Liver (tissue), 9 donors: Measurements from ENCODE around the gene GSTA2. TPM values are rescaled to one million over a fixed set of nuclear protein-coding genes. Genes with fewer than 3 reads are reported as not detected.

Experiments
- DNase-seq: peaks from one replicate; pipeline ENCODE4 v3.0.0-alpha.2; 2017; ENCODE audit warnings: low spot score
- H3K27ac ChIP-seq, 2 donors: one replicate each; pipeline ENCODE4 v1.7.0; 2013; ENCODE audit warnings: inconsistent platforms in 2 of 2, low read length in 2 of 2, control low read depth in 1 of 2, low read depth in 1 of 2, mild to moderate bottlenecking in 1 of 2
- H3K27me3 ChIP-seq, 4 donors: one replicate each; pipeline versions ENCODE4 v1.6.1 to v1.7.0; 2013; ENCODE audit warnings: low read length in 3 of 4, inconsistent platforms in 1 of 4, mild to moderate bottlenecking in 1 of 4, moderate library complexity in 1 of 4; ENCODE audit not compliant: control insufficient read depth in 4 of 4, insufficient read depth in 4 of 4
- H3K36me3 ChIP-seq, 4 donors: one replicate each; pipeline versions ENCODE4 v1.6.1 to v1.7.0; 2013; ENCODE audit warnings: low read length in 3 of 4, mild to moderate bottlenecking in 3 of 4, low read depth in 1 of 4, moderate library complexity in 1 of 4; ENCODE audit not compliant: control insufficient read depth in 4 of 4, insufficient read depth in 3 of 4
- H3K4me1 ChIP-seq, 4 donors: one replicate each; pipeline versions ENCODE4 v1.6.1 to v1.7.0; 2013; ENCODE audit warnings: low read length in 3 of 4, mild to moderate bottlenecking in 3 of 4, moderate library complexity in 1 of 4; ENCODE audit not compliant: control insufficient read depth in 4 of 4, insufficient read depth in 4 of 4
- H3K4me3 ChIP-seq, 3 donors: one replicate each; pipeline versions ENCODE4 v1.6.1 to v1.7.0; 2013; ENCODE audit warnings: low read length in 3 of 3, control low read depth in 1 of 3, low read depth in 1 of 3, mild to moderate bottlenecking in 1 of 3
- H3K9ac ChIP-seq, 2 donors: one replicate each; pipeline ENCODE4 v1.7.0; 2013; ENCODE audit warnings: low read length in 2 of 2, mild to moderate bottlenecking in 2 of 2, moderate library complexity in 2 of 2, control low read depth in 1 of 2, low read depth in 1 of 2
- H3K9me3 ChIP-seq, 4 donors: one replicate each; pipeline versions ENCODE4 v1.6.1 to v1.7.0; 2013; ENCODE audit warnings: low read length in 3 of 4; ENCODE audit not compliant: control insufficient read depth in 4 of 4
- FOXA1 ChIP-seq: IDR thresholded peaks from 2 replicates; pipeline ENCODE4 v1.6.1; 2016; ENCODE audit warnings: antibody characterized with exemption
- FOXA2 ChIP-seq: IDR thresholded peaks from 2 replicates; pipeline ENCODE4 v1.6.1; 2016; ENCODE audit warnings: antibody characterized with exemption
- GABPA ChIP-seq, 2 donors: IDR thresholded peaks in 1 of 2; conservative IDR thresholded peaks in 1 of 2; 2 replicates each; pipeline ENCODE4 v1.6.1; 2016; ENCODE audit warnings: antibody characterized with exemption in 2 of 2, mild to moderate bottlenecking in 1 of 2, moderate library complexity in 1 of 2
- HNF4A ChIP-seq, 2 donors: conservative IDR thresholded peaks; 2 replicates each; pipeline ENCODE4 v1.6.1; 2016; ENCODE audit warnings: antibody characterized with exemption in 2 of 2, mild to moderate bottlenecking in 2 of 2
- HNF4G ChIP-seq: IDR thresholded peaks from 2 replicates; pipeline ENCODE4 v1.6.1; 2016; ENCODE audit warnings: antibody characterized with exemption
- JUND ChIP-seq, 2 donors: IDR thresholded peaks; 2 replicates each; pipeline ENCODE4 v1.6.1; 2016; ENCODE audit warnings: antibody characterized with exemption in 2 of 2
- RAD21 ChIP-seq, 2 donors: IDR thresholded peaks; 2 replicates each; pipeline ENCODE4 v1.6.1; 2016; ENCODE audit warnings: antibody characterized with exemption in 2 of 2, mild to moderate bottlenecking in 2 of 2
- RXRA ChIP-seq, 2 donors: IDR thresholded peaks; 2 replicates each; pipeline ENCODE4 v1.6.1; 2017 to 2018; ENCODE audit warnings: antibody characterized with exemption in 2 of 2, mild to moderate bottlenecking in 1 of 2
- SP1 ChIP-seq: IDR thresholded peaks from 2 replicates; pipeline ENCODE4 v1.6.1; 2018; ENCODE audit warnings: antibody characterized with exemption, mild to moderate bottlenecking
- TAF1 ChIP-seq: conservative IDR thresholded peaks from 2 replicates; pipeline ENCODE4 v1.6.1; 2016; ENCODE audit warnings: antibody characterized with exemption, mild to moderate bottlenecking
- YY1 ChIP-seq: IDR thresholded peaks from 2 replicates; pipeline ENCODE4 v1.6.1; 2016; ENCODE audit warnings: antibody characterized with exemption, mild to moderate bottlenecking
- WGBS: extraction: QIAGEN DNeasy Blood & Tissue Kit; methylation state at CpG from one replicate; pipeline ENCODE4 v1.1.7; 2013; 5-methylcytosine and 5-hydroxymethylcytosine counted together
- polyA plus RNA-seq, 2 donors: library from polyadenylated mRNA; stranded (reverse) in 1 of 2; unstranded in 1 of 2; fragments of 200-250 nt in 1 of 2; fragments of >200 nt in 1 of 2; fragmentation: Nextera tagmentation in 1 of 2; extraction: Ambion mirVana in 1 of 2; gene quantifications; one replicate each; pipeline versions ENCODE4 v1.2.1 to v1.2.3, GENCODE V29; 2013 to 2015
- total RNA-seq, 2 donors: library from RNA; depleted of rRNA; stranded (reverse); fragments of >200 nt; gene quantifications; one replicate each; pipeline ENCODE4 v1.2.3, GENCODE V29; 2014
- TF ChIP-seq, protein P1 (sequence below): IDR thresholded peaks from 2 replicates; pipeline ENCODE4 v1.6.1; 2016; ENCODE audit warnings: antibody characterized with exemption, mild to moderate bottlenecking
- TF ChIP-seq, protein P2 (sequence below): IDR thresholded peaks from 2 replicates; pipeline ENCODE4 v1.6.1; 2016; ENCODE audit warnings: antibody characterized with exemption
- TF ChIP-seq, protein P3 (sequence below): IDR thresholded peaks from 2 replicates; pipeline ENCODE4 v1.6.1; 2016; ENCODE audit warnings: antibody characterized with exemption
- TF ChIP-seq, protein P4 (sequence below): fragments of 150-350 bp; IDR thresholded peaks from 2 replicates; pipeline ENCODE4 v1.5.1; 2017; ENCODE audit warnings: improper control_type of control experiment, low read depth, low read length; ENCODE audit not compliant: missing input control
- TF ChIP-seq, protein P5 (sequence below): IDR thresholded peaks from 2 replicates; pipeline ENCODE4 v1.6.1; 2016; ENCODE audit warnings: antibody characterized with exemption
- donor health status: healthy.
- donor health status: healthy.
- donor health status: healthy.
- donor health status: healthy.
- donor health status: healthy.

GSTA2 gene
- total and polyA plus RNA-seq, 4 donors: 1.4 to 110 (median 2.1) TPM

DNA sequence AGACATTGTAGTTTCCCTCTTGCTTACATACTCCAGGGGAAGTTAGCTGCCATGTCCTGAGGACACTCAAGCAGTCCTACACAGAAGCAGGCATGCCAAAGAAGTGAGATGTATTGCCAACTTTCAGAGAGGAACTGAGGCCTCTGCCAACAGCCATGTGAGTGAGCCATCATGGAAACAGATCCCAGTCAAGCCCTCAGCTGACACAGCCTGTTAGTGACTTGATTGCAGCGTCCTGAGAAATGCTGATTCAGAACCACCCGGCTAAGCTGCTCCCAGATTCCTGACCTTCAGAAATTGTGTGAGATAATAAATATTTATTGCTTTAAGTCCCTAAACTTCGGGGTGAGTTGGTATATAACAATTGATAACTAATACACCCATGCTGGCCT lies 38.1 kb downstream of the GSTA2 start:
- Histone ChIP-seq H3K27me3 (no peaks in the 10 kb centered on the region), H3K4me3 (no peak overlapping the region), H3K36me3 (no peaks in the 10 kb centered on the region), H3K9me3 (no peaks in the 10 kb centered on the region), H3K4me1 (peaks cover 23 to 61% (median 52%) of the 10 kb centered on the region in 4 donors), H3K9ac (no peak overlapping the region), H3K27ac (peak overlapping the region; percentile 71 to 79)
- TF ChIP-seq, protein P1, sequence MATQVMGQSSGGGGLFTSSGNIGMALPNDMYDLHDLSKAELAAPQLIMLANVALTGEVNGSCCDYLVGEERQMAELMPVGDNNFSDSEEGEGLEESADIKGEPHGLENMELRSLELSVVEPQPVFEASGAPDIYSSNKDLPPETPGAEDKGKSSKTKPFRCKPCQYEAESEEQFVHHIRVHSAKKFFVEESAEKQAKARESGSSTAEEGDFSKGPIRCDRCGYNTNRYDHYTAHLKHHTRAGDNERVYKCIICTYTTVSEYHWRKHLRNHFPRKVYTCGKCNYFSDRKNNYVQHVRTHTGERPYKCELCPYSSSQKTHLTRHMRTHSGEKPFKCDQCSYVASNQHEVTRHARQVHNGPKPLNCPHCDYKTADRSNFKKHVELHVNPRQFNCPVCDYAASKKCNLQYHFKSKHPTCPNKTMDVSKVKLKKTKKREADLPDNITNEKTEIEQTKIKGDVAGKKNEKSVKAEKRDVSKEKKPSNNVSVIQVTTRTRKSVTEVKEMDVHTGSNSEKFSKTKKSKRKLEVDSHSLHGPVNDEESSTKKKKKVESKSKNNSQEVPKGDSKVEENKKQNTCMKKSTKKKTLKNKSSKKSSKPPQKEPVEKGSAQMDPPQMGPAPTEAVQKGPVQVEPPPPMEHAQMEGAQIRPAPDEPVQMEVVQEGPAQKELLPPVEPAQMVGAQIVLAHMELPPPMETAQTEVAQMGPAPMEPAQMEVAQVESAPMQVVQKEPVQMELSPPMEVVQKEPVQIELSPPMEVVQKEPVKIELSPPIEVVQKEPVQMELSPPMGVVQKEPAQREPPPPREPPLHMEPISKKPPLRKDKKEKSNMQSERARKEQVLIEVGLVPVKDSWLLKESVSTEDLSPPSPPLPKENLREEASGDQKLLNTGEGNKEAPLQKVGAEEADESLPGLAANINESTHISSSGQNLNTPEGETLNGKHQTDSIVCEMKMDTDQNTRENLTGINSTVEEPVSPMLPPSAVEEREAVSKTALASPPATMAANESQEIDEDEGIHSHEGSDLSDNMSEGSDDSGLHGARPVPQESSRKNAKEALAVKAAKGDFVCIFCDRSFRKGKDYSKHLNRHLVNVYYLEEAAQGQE: no peak
- TF ChIP-seq, protein P2, sequence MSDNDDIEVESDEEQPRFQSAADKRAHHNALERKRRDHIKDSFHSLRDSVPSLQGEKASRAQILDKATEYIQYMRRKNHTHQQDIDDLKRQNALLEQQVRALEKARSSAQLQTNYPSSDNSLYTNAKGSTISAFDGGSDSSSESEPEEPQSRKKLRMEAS: no peak
- TF ChIP-seq YY1: no peak
- TF ChIP-seq HNF4A (conservative IDR thresholded peaks at IDR 0.05): no peak
- TF ChIP-seq, protein P3, sequence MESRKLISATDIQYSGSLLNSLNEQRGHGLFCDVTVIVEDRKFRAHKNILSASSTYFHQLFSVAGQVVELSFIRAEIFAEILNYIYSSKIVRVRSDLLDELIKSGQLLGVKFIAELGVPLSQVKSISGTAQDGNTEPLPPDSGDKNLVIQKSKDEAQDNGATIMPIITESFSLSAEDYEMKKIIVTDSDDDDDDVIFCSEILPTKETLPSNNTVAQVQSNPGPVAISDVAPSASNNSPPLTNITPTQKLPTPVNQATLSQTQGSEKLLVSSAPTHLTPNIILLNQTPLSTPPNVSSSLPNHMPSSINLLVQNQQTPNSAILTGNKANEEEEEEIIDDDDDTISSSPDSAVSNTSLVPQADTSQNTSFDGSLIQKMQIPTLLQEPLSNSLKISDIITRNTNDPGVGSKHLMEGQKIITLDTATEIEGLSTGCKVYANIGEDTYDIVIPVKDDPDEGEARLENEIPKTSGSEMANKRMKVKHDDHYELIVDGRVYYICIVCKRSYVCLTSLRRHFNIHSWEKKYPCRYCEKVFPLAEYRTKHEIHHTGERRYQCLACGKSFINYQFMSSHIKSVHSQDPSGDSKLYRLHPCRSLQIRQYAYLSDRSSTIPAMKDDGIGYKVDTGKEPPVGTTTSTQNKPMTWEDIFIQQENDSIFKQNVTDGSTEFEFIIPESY: no peak
- TF ChIP-seq, protein P4, sequence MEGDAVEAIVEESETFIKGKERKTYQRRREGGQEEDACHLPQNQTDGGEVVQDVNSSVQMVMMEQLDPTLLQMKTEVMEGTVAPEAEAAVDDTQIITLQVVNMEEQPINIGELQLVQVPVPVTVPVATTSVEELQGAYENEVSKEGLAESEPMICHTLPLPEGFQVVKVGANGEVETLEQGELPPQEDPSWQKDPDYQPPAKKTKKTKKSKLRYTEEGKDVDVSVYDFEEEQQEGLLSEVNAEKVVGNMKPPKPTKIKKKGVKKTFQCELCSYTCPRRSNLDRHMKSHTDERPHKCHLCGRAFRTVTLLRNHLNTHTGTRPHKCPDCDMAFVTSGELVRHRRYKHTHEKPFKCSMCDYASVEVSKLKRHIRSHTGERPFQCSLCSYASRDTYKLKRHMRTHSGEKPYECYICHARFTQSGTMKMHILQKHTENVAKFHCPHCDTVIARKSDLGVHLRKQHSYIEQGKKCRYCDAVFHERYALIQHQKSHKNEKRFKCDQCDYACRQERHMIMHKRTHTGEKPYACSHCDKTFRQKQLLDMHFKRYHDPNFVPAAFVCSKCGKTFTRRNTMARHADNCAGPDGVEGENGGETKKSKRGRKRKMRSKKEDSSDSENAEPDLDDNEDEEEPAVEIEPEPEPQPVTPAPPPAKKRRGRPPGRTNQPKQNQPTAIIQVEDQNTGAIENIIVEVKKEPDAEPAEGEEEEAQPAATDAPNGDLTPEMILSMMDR: no peak
- TF ChIP-seq, protein P5, sequence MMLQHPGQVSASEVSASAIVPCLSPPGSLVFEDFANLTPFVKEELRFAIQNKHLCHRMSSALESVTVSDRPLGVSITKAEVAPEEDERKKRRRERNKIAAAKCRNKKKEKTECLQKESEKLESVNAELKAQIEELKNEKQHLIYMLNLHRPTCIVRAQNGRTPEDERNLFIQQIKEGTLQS: no peak
- TF ChIP-seq FOXA2: no peak
- no peak for TF ChIP-seq SP1
- TF ChIP-seq TAF1: no peak
- no peak for TF ChIP-seq RXRA (IDR thresholded peaks at IDR 0.05)
- TF ChIP-seq GABPA (IDR thresholded peaks at IDR 0.05 in 1 of 2, conservative IDR thresholded peaks at IDR 0.05 in 1 of 2): no peak
- WGBS: 23% methylated on average over 3 of the region's 3 CpGs
- DNase-seq: no peak

DNA sequence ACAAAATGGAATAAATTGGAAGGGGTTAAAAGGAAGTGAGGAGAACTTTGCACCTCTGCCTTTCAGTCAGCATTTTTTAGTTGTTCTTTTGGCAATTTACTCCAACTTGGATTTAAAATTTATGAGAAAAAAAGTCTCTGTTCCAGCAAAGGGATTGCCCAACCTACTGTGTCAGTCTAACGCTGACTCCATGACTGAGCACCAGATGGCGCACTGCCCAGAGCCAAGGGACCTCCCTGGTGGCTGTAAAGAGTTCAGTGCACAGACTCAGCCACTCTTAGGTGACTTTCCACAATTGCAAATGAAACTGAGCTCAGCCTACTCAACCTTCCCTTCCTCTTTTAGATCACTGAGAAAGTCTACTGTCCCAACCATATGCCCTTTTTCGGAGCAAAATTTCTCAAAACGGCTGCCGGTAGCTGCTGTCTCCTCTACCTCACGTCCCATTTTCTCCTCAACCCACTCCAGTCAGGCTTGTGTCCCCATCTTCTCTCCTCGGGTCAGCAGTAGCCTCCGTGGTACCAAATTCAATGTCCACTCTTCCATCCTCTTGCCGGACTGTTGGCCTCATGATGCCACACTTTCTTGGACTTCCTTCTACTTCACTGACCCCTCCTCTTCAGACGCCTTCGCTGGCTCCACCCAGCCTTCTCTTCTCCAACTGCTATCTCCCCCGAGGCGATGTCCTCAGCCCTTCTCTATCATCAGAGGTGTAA lies 38.7 kb downstream of the GSTA2 start:
- H3K27me3 ChIP-seq: no peaks in the 10 kb centered on the region
- peak overlapping the region in 1 of 3 donors; percentile 44 for H3K4me3 ChIP-seq
- H3K9me3 ChIP-seq: no peaks in the 10 kb centered on the region
- no peaks in the 10 kb centered on the region for H3K36me3 ChIP-seq
- 43% methylated on average over 13 of the region's 13 CpGs for WGBS
- H3K4me1 ChIP-seq: peaks cover 23 to 56% (median 49%) of the 10 kb centered on the region in 4 donors
- H3K27ac ChIP-seq: peak overlapping the region; percentile 71 to 79
- peak overlapping the region in 1 of 2 donors; percentile 8 for H3K9ac ChIP-seq
- DNase-seq: peak; percentile 76
- TF ChIP-seq GABPA (IDR thresholded peaks at IDR 0.05 in 1 of 2, conservative IDR thresholded peaks at IDR 0.05 in 1 of 2): no peak
- TF ChIP-seq, protein P4: peak; percentile 75
- TF ChIP-seq RXRA (IDR thresholded peaks at IDR 0.05): peak; percentile 51 to 67
- TF ChIP-seq FOXA1: peak; percentile 9
- peak; percentile 11 for TF ChIP-seq FOXA2
- peak; percentile 63 for TF ChIP-seq SP1
- peak; percentile 49 for TF ChIP-seq HNF4G
- TF ChIP-seq RAD21 (IDR thresholded peaks at IDR 0.05): peak; percentile 77 to 83
- peak; percentile 48 to 59 for TF ChIP-seq JUND (IDR thresholded peaks at IDR 0.05)
- TF ChIP-seq, protein P2: peak; percentile 51
- TF ChIP-seq, protein P5: no peak
